ENCODE measurements around the gene RNF133.

RNF133 gene

DNA sequence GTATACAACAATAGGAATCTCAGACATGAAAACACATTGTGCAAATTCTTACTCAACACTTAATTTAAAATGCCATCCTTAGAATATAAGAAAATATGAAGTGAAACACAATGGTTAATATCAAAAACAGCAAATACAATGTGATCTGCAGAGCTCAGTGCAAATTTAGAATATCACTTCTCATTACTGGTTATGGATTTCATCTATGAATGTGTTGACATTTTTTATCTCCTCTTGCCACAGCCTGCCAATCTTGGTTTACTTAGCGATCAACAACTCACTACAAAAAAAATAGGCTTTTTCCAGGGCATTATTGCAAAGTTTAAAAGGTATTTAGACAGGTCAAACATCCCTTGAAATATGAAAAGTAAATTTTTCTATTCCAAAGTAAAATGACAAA is 28.8 kb upstream of the RNF133 start:
- no peak overlapping the region for H2AFZ ChIP-seq (ENCODE audit: low read depth, low read length, severe bottlenecking)
- no peaks in the 10 kb centered on the region for H3K9me3 ChIP-seq (ENCODE audit: insufficient read depth, low read length)
- H3K9ac ChIP-seq (ENCODE audit: low read length): no peak overlapping the region
- no peak overlapping the region for H3K27ac ChIP-seq (ENCODE audit: low read depth, low read length)
- no peak overlapping the region for H3K4me2 ChIP-seq (ENCODE audit: low read depth, low read length, poor library complexity, severe bottlenecking)
- H3K4me3 ChIP-seq (ENCODE audit: insufficient read depth, low read length, poor library complexity, severe bottlenecking): no peak overlapping the region
- no peaks in the 10 kb centered on the region for H3F3A ChIP-seq (ENCODE audit: insufficient read depth)
- no peak for TF ChIP-seq EZH2phosphoT487 (conservative IDR thresholded peaks at IDR 0.05; ENCODE audit: low read length)
- TF ChIP-seq, protein P1, sequence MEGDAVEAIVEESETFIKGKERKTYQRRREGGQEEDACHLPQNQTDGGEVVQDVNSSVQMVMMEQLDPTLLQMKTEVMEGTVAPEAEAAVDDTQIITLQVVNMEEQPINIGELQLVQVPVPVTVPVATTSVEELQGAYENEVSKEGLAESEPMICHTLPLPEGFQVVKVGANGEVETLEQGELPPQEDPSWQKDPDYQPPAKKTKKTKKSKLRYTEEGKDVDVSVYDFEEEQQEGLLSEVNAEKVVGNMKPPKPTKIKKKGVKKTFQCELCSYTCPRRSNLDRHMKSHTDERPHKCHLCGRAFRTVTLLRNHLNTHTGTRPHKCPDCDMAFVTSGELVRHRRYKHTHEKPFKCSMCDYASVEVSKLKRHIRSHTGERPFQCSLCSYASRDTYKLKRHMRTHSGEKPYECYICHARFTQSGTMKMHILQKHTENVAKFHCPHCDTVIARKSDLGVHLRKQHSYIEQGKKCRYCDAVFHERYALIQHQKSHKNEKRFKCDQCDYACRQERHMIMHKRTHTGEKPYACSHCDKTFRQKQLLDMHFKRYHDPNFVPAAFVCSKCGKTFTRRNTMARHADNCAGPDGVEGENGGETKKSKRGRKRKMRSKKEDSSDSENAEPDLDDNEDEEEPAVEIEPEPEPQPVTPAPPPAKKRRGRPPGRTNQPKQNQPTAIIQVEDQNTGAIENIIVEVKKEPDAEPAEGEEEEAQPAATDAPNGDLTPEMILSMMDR (IDR thresholded peaks at IDR 0.05; ENCODE audit: insufficient read depth, low read length, poor library complexity, severe bottlenecking): no peak
- H3K36me3 ChIP-seq (ENCODE audit: low read length): no peaks in the 10 kb centered on the region
- H4K20me1 ChIP-seq (ENCODE audit: low read depth, low read length): no peaks in the 10 kb centered on the region
- H3K79me2 ChIP-seq (ENCODE audit: insufficient read depth, low read length): no peaks in the 10 kb centered on the region
- H3K27me3 ChIP-seq (ENCODE audit: low read length): no peaks in the 10 kb centered on the region
- no peaks in the 10 kb centered on the region for H3K9me2 ChIP-seq (replicated peaks; ENCODE audit: insufficient read depth, low read length)

DNA sequence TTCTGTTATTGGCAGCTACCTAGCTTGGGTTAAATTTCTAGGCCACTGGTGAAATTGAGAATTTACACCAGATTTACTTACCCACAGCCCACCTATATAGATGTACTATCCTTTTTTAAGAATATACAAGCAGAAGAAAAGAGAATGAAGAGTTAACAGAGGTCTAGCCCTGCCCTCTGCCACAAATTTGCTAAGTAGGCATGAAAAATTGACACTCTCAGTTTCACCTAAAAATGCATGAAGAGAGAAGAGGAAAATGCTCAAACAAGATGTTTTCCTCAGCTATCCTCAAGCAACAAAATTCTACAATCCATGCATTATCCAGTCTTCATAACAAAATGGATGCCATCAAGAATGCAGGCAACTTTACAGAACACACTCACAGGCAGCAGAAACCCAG is 28.4 kb upstream of the RNF133 start:
- H3K4me3 ChIP-seq (ENCODE audit: insufficient read depth, low read length, poor library complexity, severe bottlenecking): no peak overlapping the region
- no peak overlapping the region for H3K9ac ChIP-seq (ENCODE audit: low read length)
- no peaks in the 10 kb centered on the region for H3K9me2 ChIP-seq (replicated peaks; ENCODE audit: insufficient read depth, low read length)
- H3K9me3 ChIP-seq (ENCODE audit: insufficient read depth, low read length): no peaks in the 10 kb centered on the region
- no peaks in the 10 kb centered on the region for H3K36me3 ChIP-seq (ENCODE audit: low read length)
- no peaks in the 10 kb centered on the region for H3K27me3 ChIP-seq (ENCODE audit: low read length)
- no peaks in the 10 kb centered on the region for H3K79me2 ChIP-seq (ENCODE audit: insufficient read depth, low read length)
- no peak for TF ChIP-seq EZH2phosphoT487 (conservative IDR thresholded peaks at IDR 0.05; ENCODE audit: low read length)
- TF ChIP-seq, protein P1 (IDR thresholded peaks at IDR 0.05; ENCODE audit: insufficient read depth, low read length, poor library complexity, severe bottlenecking): no peak
- H3F3A ChIP-seq (ENCODE audit: insufficient read depth): no peaks in the 10 kb centered on the region
- H2AFZ ChIP-seq (ENCODE audit: low read depth, low read length, severe bottlenecking): no peak overlapping the region
- H3K4me2 ChIP-seq (ENCODE audit: low read depth, low read length, poor library complexity, severe bottlenecking): no peak overlapping the region
- no peak overlapping the region for H3K27ac ChIP-seq (ENCODE audit: low read depth, low read length)
- no peaks in the 10 kb centered on the region for H4K20me1 ChIP-seq (ENCODE audit: low read depth, low read length)

DNA sequence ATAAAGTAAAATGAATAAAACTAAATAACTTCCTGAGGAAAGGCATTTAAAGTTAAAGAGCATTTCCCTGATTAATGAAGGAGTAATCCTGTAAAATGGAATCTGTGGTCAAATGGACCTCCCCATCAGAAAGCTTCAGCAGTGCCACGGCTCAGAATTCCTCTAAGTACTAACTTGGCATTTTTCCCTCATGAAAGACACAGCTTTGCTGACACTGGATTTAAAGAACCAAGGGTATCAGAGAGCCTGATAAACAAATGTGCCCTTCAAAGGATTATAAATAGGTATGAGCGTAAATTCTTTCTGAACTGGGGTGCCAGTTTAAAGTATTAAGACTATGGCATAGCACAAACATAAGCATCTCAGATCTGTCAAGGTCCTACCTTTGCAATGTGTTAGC is 28.0 kb upstream of the RNF133 start:
- no peaks in the 10 kb centered on the region for H4K20me1 ChIP-seq (ENCODE audit: low read depth, low read length)
- H3K9ac ChIP-seq (ENCODE audit: low read length): no peak overlapping the region
- H3F3A ChIP-seq (ENCODE audit: insufficient read depth): no peaks in the 10 kb centered on the region
- H3K4me3 ChIP-seq (ENCODE audit: insufficient read depth, low read length, poor library complexity, severe bottlenecking): no peak overlapping the region
- no peak overlapping the region for H3K27ac ChIP-seq (ENCODE audit: low read depth, low read length)
- no peaks in the 10 kb centered on the region for H3K27me3 ChIP-seq (ENCODE audit: low read length)
- TF ChIP-seq, protein P1 (IDR thresholded peaks at IDR 0.05; ENCODE audit: insufficient read depth, low read length, poor library complexity, severe bottlenecking): no peak
- TF ChIP-seq EZH2phosphoT487 (conservative IDR thresholded peaks at IDR 0.05; ENCODE audit: low read length): no peak
- H2AFZ ChIP-seq (ENCODE audit: low read depth, low read length, severe bottlenecking): no peak overlapping the region
- H3K36me3 ChIP-seq (ENCODE audit: low read length): no peaks in the 10 kb centered on the region
- no peaks in the 10 kb centered on the region for H3K79me2 ChIP-seq (ENCODE audit: insufficient read depth, low read length)
- H3K4me2 ChIP-seq (ENCODE audit: low read depth, low read length, poor library complexity, severe bottlenecking): no peak overlapping the region
- H3K9me2 ChIP-seq (replicated peaks; ENCODE audit: insufficient read depth, low read length): no peaks in the 10 kb centered on the region
- no peaks in the 10 kb centered on the region for H3K9me3 ChIP-seq (ENCODE audit: insufficient read depth, low read length)
